Nephron progenitor cell (in vitro differentiated cells): ENCODE measurements around the gene PIK3IP1.

Source experiments
- DNase-seq: peaks from one replicate; pipeline ENCODE4 v3.0.0; 2021
- H3K27ac Mint-ChIP-seq: 2 replicates; pipeline ENCODE4 v1.8.0; 2021; ENCODE audit warnings: mild to moderate bottlenecking, moderate library complexity, mixed read lengths
- H3K27me3 Mint-ChIP-seq: 2 replicates; pipeline ENCODE4 v1.8.0; 2021; ENCODE audit warnings: mild to moderate bottlenecking, low read depth, mixed read lengths; ENCODE audit not compliant: poor library complexity
- H3K36me3 Mint-ChIP-seq: 2 replicates; pipeline ENCODE4 v1.8.0; 2021; ENCODE audit warnings: low read depth, mixed read lengths
- H3K4me1 Mint-ChIP-seq: 2 replicates; pipeline ENCODE4 v1.8.0; 2021; ENCODE audit warnings: mixed read lengths
- H3K4me3 Mint-ChIP-seq: 2 replicates; pipeline ENCODE4 v1.8.0; 2021; ENCODE audit warnings: mild to moderate bottlenecking, moderate library complexity, mixed read lengths
- H3K9me3 Mint-ChIP-seq: 2 replicates; pipeline ENCODE4 v1.8.0; 2021; ENCODE audit warnings: mild to moderate bottlenecking, moderate library complexity, mixed read lengths
- CTCF ChIP-seq: fragments of 200-600 bp; sonication (generic); IDR thresholded peaks from 2 replicates; pipeline ENCODE4 v1.5.0; 2021; ENCODE audit warnings: antibody characterized with exemption

Gene PIK3IP1

GRCh38 chr22:31269892-31270579, 22.3 kb downstream of the PIK3IP1 start:
- no peak for DNase-seq
- peaks cover 30% of the 10 kb centered on the region for H3K4me1 Mint-ChIP-seq
- TF ChIP-seq CTCF = no peak
- H3K27me3 Mint-ChIP-seq = peaks cover under 1% of the 10 kb centered on the region
- peak overlapping the region; percentile 50 for H3K27ac Mint-ChIP-seq
- no peak overlapping the region for H3K4me3 Mint-ChIP-seq
- no peaks in the 10 kb centered on the region for H3K9me3 Mint-ChIP-seq
- H3K36me3 Mint-ChIP-seq = peaks cover 58% of the 10 kb centered on the region

- TF ChIP-seq CTCF = no peak
- H3K9me3 Mint-ChIP-seq = no peaks in the 10 kb centered on the region
- H3K36me3 Mint-ChIP-seq = peaks cover 54% of the 10 kb centered on the region
Observed at GRCh38 chr22:31268281-31268680, 24.0 kb downstream of the PIK3IP1 start.

GRCh38 chr22:31263896-31264640, 28.2 kb downstream of the PIK3IP1 start:
- Mint-ChIP-seq H3K36me3 (peaks cover 60% of the 10 kb centered on the region), H3K9me3 (no peaks in the 10 kb centered on the region), H3K27ac (no peak overlapping the region), H3K27me3 (peaks cover 2% of the 10 kb centered on the region), H3K4me3 (no peak overlapping the region), H3K4me1 (peaks cover 8% of the 10 kb centered on the region)
- TF ChIP-seq CTCF = no peak
- no peak for DNase-seq

More at GRCh38 chr22:31268281-31268680, 24.0 kb downstream of the PIK3IP1 start:
- Mint-ChIP-seq H3K27me3 (peaks cover 2% of the 10 kb centered on the region), H3K4me3 (no peak overlapping the region), H3K4me1 (peaks cover 30% of the 10 kb centered on the region), H3K27ac (peak overlapping the region; percentile 81)
- DNase-seq = no peak

- H3K27me3 Mint-ChIP-seq = peaks cover 2% of the 10 kb centered on the region
Observed at GRCh38 chr22:31262312-31263133, 29.8 kb downstream of the PIK3IP1 start.

GRCh38 chr22:31260474-31260856, 31.8 kb downstream of the PIK3IP1 start:
- Mint-ChIP-seq H3K36me3 (peaks cover 47% of the 10 kb centered on the region), H3K27ac (peak overlapping the region; percentile 15), H3K4me3 (no peak overlapping the region), H3K9me3 (no peaks in the 10 kb centered on the region), H3K4me1 (no peaks in the 10 kb centered on the region), H3K27me3 (peaks cover 2% of the 10 kb centered on the region)
- no peak for TF ChIP-seq CTCF
- DNase-seq = no peak

More at GRCh38 chr22:31262312-31263133, 29.8 kb downstream of the PIK3IP1 start:
- no peaks in the 10 kb centered on the region for H3K4me1 Mint-ChIP-seq
- H3K27ac Mint-ChIP-seq = no peak overlapping the region
- no peak for TF ChIP-seq CTCF
- no peaks in the 10 kb centered on the region for H3K9me3 Mint-ChIP-seq
- peaks cover 56% of the 10 kb centered on the region for H3K36me3 Mint-ChIP-seq
- DNase-seq = no peak
- H3K4me3 Mint-ChIP-seq = no peak overlapping the region
